WTC11 (cell line): ENCODE measurements around the gene SYMPK. TPM values are rescaled to one million over a fixed set of nuclear protein-coding genes. Genes with fewer than 3 reads are reported as not detected.
A peak's percentile ranks its signal among the peaks of the same experiment; 100 is the strongest.

Source experiments
- ATAC-seq: fragments of 200-7000 bp; cut with Tn5 transposase; 2 replicates; pipeline ENCODE4 v1.10.0; 2021; ENCODE audit warnings: mild to moderate bottlenecking, moderate library complexity
- CTCF ChIA-PET: fragments of 300-600 bp; sonication (Branson Sonifier 250); formaldehyde crosslinking; loops from one replicate; lab custom pipeline; 2021; ENCODE audit warnings: antibody characterized with exemption; lab: Charles Lee
- POLR2A ChIA-PET: fragments of 350-600 bp; sonication (Branson Sonifier 250); formaldehyde crosslinking; loops from one replicate; lab custom pipeline; 2021; ENCODE audit warnings: antibody characterized with exemption; lab: Charles Lee
- DNase-seq: peaks from one replicate; pipeline ENCODE4 v3.0.0; 2021; ENCODE audit warnings: low spot score
- H3K27ac Mint-ChIP-seq: 2 replicates; pipeline ENCODE4 v1.8.0; 2021; ENCODE audit warnings: mixed read lengths
- H3K27me3 Mint-ChIP-seq: 2 replicates; pipeline ENCODE4 v1.8.0; 2021; ENCODE audit warnings: low read depth, mild to moderate bottlenecking, moderate library complexity, mixed read lengths
- H3K36me3 Mint-ChIP-seq: 2 replicates; pipeline ENCODE4 v1.8.0; 2021; ENCODE audit warnings: mixed read lengths
- H3K4me1 Mint-ChIP-seq: 2 replicates; pipeline ENCODE4 v1.8.0; 2022; ENCODE audit warnings: mixed read lengths
- H3K4me3 Mint-ChIP-seq: 2 replicates; pipeline ENCODE4 v1.8.0; 2021; ENCODE audit warnings: mild to moderate bottlenecking, moderate library complexity, mixed read lengths
- H3K9me3 Mint-ChIP-seq: 2 replicates; pipeline ENCODE4 v1.8.0; 2021; ENCODE audit warnings: mixed read lengths
- ATF2 ChIP-seq: sonication (generic); formaldehyde crosslinking; IDR thresholded peaks from 2 replicates; pipeline ENCODE4 v1.8.1; 2022; ENCODE audit warnings: low read depth, missing genetic modification reagents, borderline replicate concordance
- ETV6 ChIP-seq: sonication (generic); formaldehyde crosslinking; IDR thresholded peaks from 2 replicates; pipeline ENCODE4 v1.8.1; 2022; ENCODE audit warnings: mild to moderate bottlenecking, missing genetic modification reagents
- GTF2I ChIP-seq: fragments of 250-450 bp; sonication (Bioruptor Pico); conservative IDR thresholded peaks from 2 replicates; pipeline ENCODE4 v1.4.0; 2021; ENCODE audit warnings: mild to moderate bottlenecking
- IRF1 ChIP-seq: sonication (generic); formaldehyde crosslinking; IDR thresholded peaks from 2 replicates; pipeline ENCODE4 v1.8.0; 2023; ENCODE audit warnings: missing genetic modification reagents
- IRF2 ChIP-seq: sonication (generic); formaldehyde crosslinking; IDR thresholded peaks from 2 replicates; pipeline ENCODE4 v1.8.0; 2022; ENCODE audit warnings: low read depth, missing genetic modification reagents, borderline replicate concordance
- JUN ChIP-seq: sonication (generic); formaldehyde crosslinking; IDR thresholded peaks from 2 replicates; pipeline ENCODE4 v1.8.0; 2023; ENCODE audit warnings: mild to moderate bottlenecking, missing genetic modification reagents
- MYBL2 ChIP-seq: sonication (generic); formaldehyde crosslinking; IDR thresholded peaks from 2 replicates; pipeline ENCODE4 v1.8.1; 2023; ENCODE audit warnings: mild to moderate bottlenecking, moderate library complexity, missing genetic modification reagents
- SMAD4 ChIP-seq: sonication (generic); formaldehyde crosslinking; IDR thresholded peaks from 2 replicates; pipeline ENCODE4 v1.8.0; 2022; ENCODE audit warnings: mild to moderate bottlenecking, missing genetic modification reagents
- TEAD1 ChIP-seq: sonication (generic); formaldehyde crosslinking; IDR thresholded peaks from 2 replicates; pipeline ENCODE4 v1.8.0; 2022; ENCODE audit warnings: mild to moderate bottlenecking, missing genetic modification reagents
- ZNF425 ChIP-seq: fragments of 250-450 bp; sonication (Bioruptor Pico); conservative IDR thresholded peaks from 2 replicates; pipeline ENCODE4 v1.9.0; 2021; ENCODE audit warnings: mild to moderate bottlenecking
- ZNF532 ChIP-seq: fragments of 250-450 bp; sonication (Bioruptor Pico); IDR thresholded peaks from 2 replicates; pipeline ENCODE4 v1.9.0; 2021; ENCODE audit warnings: mild to moderate bottlenecking, borderline replicate concordance
- total RNA-seq: library from RNA; stranded (reverse); gene quantifications from 3 replicates; pipeline ENCODE4 v1.2.3, GENCODE V29; 2021
- TF ChIP-seq, protein P1 (sequence below): sonication (generic); formaldehyde crosslinking; IDR thresholded peaks from 2 replicates; pipeline ENCODE4 v1.8.1; 2022; ENCODE audit warnings: mild to moderate bottlenecking, missing genetic modification reagents, moderate library complexity, borderline replicate concordance
- TF ChIP-seq, protein P2 (sequence below): sonication (generic); formaldehyde crosslinking; IDR thresholded peaks from 2 replicates; pipeline ENCODE4 v1.8.0; 2023; ENCODE audit warnings: mild to moderate bottlenecking, missing genetic modification reagents
- TF ChIP-seq, protein P3 (sequence below): sonication (generic); formaldehyde crosslinking; IDR thresholded peaks from 2 replicates; pipeline ENCODE4 v1.8.1; 2023; ENCODE audit warnings: mild to moderate bottlenecking, missing genetic modification reagents
- TF ChIP-seq, protein P4 (sequence below): fragments of 250-450 bp; sonication (Bioruptor Pico); IDR thresholded peaks from 2 replicates; pipeline ENCODE4 v1.9.0; 2021; ENCODE audit warnings: moderate library complexity, mild to moderate bottlenecking, inconsistent platforms, borderline replicate concordance

SYMPK gene
- total RNA-seq, 1 experiment from 2014 or later, result 106 TPM

DNA sequence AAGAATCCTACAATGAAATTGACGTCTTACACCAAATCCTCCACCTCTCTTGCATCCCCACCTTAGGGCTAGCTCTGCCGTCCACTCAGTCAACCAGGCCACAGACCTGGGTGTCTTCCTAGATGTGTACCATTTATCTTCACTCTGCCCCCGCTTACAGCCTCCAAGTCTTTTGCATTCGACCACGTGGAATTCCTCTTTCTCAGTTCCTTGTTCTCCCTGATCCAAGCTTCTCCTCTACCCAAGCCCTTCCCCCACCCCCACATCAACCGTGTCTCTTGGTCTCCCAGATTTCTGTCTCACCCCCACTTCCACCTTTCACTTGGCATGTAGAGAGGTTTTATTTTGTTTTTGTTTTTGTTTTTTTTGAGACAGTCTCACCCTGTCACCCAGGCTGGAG, 69.1 kb downstream of the SYMPK start:
- POLR2A ChIA-PET, result no interaction called here
- H3K9me3 Mint-ChIP-seq, result no peaks in the 10 kb centered on the region
- peaks cover 17% of the 10 kb centered on the region for H3K4me1 Mint-ChIP-seq
- CTCF ChIA-PET, result interaction anchor here (1.3 to 4.9 kb wide), 6 partner anchors 11 to 24 kb away, joined by 3 to 43 read pairs (median 11); partner anchors contain the start of genes RSPH6A and SIX5
- H3K27ac Mint-ChIP-seq, result peak overlapping the region; percentile 93; the same call in 1 of the 2 replicates
- no peak overlapping the region for H3K4me3 Mint-ChIP-seq
- ATAC-seq, result no peak
- H3K27me3 Mint-ChIP-seq, result peaks cover 43% of the 10 kb centered on the region
- no peak for DNase-seq
- H3K36me3 Mint-ChIP-seq, result peaks cover 8% of the 10 kb centered on the region
- TF ChIP-seq TEAD1 (CRISPR knock-in tag) (no peak), ETV6 (CRISPR knock-in tag) (no peak), ZNF425 (CRISPR knock-in tag) (no peak), IRF2 (no peak), IRF1 (no peak), GTF2I (CRISPR knock-in tag) (no peak), ATF2 (CRISPR knock-in tag) (no peak), MYBL2 (CRISPR knock-in tag) (no peak), JUN (no peak), ZNF532 (CRISPR knock-in tag) (no peak), SMAD4 (CRISPR knock-in tag) (no peak)
- TF ChIP-seq, protein P1, sequence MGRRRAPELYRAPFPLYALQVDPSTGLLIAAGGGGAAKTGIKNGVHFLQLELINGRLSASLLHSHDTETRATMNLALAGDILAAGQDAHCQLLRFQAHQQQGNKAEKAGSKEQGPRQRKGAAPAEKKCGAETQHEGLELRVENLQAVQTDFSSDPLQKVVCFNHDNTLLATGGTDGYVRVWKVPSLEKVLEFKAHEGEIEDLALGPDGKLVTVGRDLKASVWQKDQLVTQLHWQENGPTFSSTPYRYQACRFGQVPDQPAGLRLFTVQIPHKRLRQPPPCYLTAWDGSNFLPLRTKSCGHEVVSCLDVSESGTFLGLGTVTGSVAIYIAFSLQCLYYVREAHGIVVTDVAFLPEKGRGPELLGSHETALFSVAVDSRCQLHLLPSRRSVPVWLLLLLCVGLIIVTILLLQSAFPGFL (CRISPR knock-in tag), result no peak
- TF ChIP-seq, protein P2, sequence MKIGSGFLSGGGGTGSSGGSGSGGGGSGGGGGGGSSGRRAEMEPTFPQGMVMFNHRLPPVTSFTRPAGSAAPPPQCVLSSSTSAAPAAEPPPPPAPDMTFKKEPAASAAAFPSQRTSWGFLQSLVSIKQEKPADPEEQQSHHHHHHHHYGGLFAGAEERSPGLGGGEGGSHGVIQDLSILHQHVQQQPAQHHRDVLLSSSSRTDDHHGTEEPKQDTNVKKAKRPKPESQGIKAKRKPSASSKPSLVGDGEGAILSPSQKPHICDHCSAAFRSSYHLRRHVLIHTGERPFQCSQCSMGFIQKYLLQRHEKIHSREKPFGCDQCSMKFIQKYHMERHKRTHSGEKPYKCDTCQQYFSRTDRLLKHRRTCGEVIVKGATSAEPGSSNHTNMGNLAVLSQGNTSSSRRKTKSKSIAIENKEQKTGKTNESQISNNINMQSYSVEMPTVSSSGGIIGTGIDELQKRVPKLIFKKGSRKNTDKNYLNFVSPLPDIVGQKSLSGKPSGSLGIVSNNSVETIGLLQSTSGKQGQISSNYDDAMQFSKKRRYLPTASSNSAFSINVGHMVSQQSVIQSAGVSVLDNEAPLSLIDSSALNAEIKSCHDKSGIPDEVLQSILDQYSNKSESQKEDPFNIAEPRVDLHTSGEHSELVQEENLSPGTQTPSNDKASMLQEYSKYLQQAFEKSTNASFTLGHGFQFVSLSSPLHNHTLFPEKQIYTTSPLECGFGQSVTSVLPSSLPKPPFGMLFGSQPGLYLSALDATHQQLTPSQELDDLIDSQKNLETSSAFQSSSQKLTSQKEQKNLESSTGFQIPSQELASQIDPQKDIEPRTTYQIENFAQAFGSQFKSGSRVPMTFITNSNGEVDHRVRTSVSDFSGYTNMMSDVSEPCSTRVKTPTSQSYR (CRISPR knock-in tag), result no peak
- TF ChIP-seq, protein P3, sequence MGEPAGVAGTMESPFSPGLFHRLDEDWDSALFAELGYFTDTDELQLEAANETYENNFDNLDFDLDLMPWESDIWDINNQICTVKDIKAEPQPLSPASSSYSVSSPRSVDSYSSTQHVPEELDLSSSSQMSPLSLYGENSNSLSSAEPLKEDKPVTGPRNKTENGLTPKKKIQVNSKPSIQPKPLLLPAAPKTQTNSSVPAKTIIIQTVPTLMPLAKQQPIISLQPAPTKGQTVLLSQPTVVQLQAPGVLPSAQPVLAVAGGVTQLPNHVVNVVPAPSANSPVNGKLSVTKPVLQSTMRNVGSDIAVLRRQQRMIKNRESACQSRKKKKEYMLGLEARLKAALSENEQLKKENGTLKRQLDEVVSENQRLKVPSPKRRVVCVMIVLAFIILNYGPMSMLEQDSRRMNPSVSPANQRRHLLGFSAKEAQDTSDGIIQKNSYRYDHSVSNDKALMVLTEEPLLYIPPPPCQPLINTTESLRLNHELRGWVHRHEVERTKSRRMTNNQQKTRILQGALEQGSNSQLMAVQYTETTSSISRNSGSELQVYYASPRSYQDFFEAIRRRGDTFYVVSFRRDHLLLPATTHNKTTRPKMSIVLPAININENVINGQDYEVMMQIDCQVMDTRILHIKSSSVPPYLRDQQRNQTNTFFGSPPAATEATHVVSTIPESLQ (CRISPR knock-in tag), result no peak
- TF ChIP-seq, protein P4, sequence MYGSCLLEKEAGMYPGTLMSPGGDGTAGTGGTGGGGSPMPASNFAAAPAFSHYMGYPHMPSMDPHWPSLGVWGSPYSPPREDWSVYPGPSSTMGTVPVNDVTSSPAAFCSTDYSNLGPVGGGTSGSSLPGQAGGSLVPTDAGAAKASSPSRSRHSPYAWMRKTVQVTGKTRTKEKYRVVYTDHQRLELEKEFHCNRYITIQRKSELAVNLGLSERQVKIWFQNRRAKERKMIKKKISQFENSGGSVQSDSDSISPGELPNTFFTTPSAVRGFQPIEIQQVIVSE (CRISPR knock-in tag), result no peak
- TF ChIP-seq, all 79 proteins: peak for 0
